Fibroblast of villous mesenchyme (primary cell): ENCODE measurements around the gene UGT1A4. TPM values are rescaled to one million over a fixed set of nuclear protein-coding genes. Genes with fewer than 3 reads are reported as not detected.

ENCODE experiments used
- DNase-seq: peaks from one replicate; pipeline ENCODE4 v3.0.0-alpha.2; 2010; ENCODE audit warnings: low read depth
- H3K4me3 ChIP-seq: 2 replicates; pipeline ENCODE4 v1.5.1; 2011; ENCODE audit warnings: low read depth, mild to moderate bottlenecking, low read length
- total RNA-seq: library from RNA; depleted of rRNA; stranded (reverse); fragments of >200 nt; gene quantifications from 2 replicates; pipeline ENCODE4 v1.2.3, GENCODE V29; 2012
- TF ChIP-seq, protein P1 (sequence below): IDR thresholded peaks from 2 replicates; pipeline ENCODE4 v1.5.1; 2012; ENCODE audit warnings: low read depth, mild to moderate bottlenecking, low read length; ENCODE audit not compliant: insufficient read depth

UGT1A4 gene
- total RNA-seq, 1 donor = not detected

DNA sequence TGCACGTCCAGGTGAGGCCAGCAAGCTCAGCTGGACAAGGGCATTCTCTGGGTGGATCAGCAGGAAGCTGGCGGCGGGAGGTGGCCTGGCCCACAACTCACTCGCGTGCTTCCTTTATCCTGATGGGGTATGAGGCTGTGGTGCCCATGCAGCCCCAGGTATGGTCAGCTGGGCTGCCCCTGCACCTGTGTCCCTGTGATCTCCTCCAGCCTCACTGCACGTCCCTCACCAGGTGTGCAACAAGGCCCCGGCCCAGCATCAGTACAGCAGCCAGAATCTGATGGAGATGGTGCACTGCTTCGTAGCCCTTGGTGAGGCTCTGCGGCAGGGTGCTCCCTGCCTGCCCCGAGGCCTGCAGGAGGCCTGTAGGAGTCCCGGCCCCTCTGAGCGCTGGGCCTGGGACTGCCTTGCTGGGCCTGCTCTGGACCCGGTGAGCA lies 77.2 kb downstream of the UGT1A4 start:
- no peak for DNase-seq
- no peak overlapping the region for H3K4me3 ChIP-seq
- TF ChIP-seq, protein P1, sequence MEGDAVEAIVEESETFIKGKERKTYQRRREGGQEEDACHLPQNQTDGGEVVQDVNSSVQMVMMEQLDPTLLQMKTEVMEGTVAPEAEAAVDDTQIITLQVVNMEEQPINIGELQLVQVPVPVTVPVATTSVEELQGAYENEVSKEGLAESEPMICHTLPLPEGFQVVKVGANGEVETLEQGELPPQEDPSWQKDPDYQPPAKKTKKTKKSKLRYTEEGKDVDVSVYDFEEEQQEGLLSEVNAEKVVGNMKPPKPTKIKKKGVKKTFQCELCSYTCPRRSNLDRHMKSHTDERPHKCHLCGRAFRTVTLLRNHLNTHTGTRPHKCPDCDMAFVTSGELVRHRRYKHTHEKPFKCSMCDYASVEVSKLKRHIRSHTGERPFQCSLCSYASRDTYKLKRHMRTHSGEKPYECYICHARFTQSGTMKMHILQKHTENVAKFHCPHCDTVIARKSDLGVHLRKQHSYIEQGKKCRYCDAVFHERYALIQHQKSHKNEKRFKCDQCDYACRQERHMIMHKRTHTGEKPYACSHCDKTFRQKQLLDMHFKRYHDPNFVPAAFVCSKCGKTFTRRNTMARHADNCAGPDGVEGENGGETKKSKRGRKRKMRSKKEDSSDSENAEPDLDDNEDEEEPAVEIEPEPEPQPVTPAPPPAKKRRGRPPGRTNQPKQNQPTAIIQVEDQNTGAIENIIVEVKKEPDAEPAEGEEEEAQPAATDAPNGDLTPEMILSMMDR = no peak

DNA sequence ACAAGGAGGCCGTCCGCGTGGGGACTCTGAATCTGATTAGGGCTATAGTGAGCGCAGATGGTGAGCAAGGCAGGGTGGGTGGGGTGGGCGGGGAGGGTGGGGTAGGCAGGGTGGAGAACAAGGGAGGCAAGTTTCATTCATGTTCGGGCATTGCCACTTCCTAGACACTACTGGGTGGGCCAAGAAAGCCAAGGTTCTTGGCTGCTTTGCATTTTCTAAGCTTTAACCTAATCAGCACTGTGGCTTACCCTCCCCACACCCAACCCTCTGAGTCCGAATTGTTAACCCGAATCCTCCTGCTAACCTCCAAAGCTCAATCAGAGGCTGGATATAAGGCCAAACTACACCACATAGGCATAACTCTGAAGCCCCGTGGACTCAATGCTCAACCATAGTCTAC lies 77.7 kb downstream of the UGT1A4 start:
- TF ChIP-seq, protein P1 = no peak
- H3K4me3 ChIP-seq = no peak overlapping the region
- no peak for DNase-seq

DNA sequence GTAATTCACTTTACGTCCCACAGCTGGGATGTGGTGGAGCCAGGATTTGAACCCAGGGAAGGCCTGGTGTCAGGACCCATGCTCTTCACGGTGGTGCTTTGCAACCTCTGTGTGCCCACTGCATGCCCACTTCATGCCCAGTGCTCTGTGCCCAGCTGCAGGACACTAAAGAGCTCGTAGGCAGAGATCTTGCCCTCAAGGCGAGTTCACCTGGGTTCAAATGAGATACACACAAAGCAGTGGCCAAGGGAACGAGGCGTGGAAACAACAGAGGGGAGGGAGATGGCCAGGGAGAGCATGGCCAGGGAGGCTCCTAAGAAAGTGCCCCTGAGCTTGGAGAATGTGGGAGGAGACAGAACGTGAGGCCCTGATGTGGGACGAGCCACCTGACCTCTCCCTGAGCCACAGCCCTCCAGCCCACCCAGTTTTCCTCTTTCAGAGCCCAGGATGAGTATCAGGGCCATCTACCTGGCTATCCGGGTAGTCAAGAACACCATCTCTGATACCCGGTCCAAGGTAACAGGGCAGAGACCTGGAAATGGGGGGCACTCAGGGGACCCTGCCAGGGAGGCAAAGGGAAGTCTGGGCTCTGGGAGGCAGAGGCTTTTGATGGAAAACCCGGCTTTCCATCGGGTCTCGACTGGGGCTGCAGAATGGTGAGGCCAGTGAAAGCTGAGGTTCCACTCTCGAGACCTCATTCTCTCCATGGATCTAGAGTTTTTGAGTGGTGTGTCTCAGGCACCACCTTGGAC lies 80.0 kb downstream of the UGT1A4 start:
- H3K4me3 ChIP-seq = no peak overlapping the region
- TF ChIP-seq, protein P1 = no peak
- DNase-seq = no peak

DNA sequence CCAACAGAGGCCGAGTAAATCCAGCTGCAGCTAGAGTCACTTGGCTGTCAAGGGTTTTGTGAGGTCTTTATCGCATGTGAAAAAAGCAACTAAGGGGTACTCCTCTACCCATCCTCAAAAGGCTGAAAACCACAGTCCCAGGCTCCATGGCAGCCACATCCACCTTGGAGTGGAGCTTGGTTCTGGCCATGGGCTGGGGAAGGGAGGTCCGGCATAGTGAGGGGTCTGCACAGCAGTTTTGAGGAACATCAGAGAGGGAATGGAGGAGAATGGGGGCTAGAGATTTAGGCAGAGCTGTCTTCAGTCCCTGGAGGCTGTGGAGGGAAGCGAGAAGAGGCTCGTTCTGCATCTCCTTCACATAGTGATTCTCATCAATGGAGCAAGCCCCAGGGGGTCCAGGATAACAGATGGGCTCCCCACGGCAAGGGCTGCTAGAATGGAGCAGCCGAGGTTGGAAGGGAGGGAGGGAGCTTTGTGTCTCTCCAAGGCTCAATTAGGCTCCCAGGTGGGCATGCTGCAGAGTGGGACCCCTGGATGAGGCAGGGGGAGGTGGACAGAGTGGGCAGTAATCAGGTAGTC lies 80.6 kb downstream of the UGT1A4 start:
- DNase-seq = no peak
- H3K4me3 ChIP-seq = no peak overlapping the region
- TF ChIP-seq, protein P1 = no peak

DNA sequence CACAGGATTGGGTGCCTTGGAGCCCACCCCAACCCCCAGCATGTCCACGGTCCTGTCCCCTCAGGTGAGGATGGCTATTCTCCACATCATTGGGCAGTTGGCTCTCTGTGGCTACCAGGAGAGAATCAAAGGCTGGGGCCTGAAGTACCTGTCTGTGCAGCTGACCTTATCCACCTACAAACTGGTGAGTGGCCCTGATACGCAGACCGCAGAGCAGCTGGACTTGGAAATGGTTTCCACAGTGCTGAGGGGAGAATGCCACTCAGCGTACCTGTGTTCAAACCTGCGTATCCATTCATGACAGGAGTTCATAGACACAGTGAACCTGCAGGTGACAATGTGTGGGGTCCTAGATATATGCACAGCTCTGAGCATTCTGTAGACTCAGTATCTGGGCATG lies 81.2 kb downstream of the UGT1A4 start:
- TF ChIP-seq, protein P1 = no peak
- no peak for DNase-seq
- no peak overlapping the region for H3K4me3 ChIP-seq

DNA sequence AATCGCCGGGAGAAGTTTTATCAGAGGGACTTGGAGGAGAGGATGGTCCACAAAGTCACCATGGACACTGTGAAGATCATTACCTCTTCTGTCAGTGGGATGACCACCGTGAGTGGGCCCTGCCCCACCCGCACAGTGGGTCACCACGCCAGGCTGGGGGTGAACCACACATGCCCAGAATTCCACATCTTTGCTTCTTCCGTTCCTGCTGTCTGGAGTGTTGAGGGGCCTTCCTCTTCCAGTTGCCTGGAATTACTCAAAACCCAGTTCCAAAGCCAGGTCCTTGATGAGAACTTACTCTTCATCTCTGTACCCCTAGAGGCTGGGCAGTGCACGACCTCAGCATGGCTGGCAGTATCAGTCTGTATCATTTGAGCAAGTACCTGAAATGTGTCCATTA lies 81.7 kb downstream of the UGT1A4 start:
- DNase-seq = no peak
- TF ChIP-seq, protein P1 = no peak
- H3K4me3 ChIP-seq = no peak overlapping the region
